Psoas muscle (tissue), 8 donors: ENCODE results near the gene DYNLRB1. TPM values are rescaled to one million over a fixed set of nuclear protein-coding genes. Genes with fewer than 3 reads are reported as not detected.

Experiments used
- ATAC-seq, 4 donors: fragments of 200-7000 bp; cut with Tn5 transposase; one replicate each; pipeline ENCODE4 v1.9.1; 2020; ENCODE audit warnings: moderate library complexity in 3 of 4, mild to moderate bottlenecking in 2 of 4
- DNase-seq, 2 donors: peaks; one replicate each; pipeline ENCODE4 v3.0.0-alpha.2; 2020
- H3K27ac ChIP-seq: fragments of 200-600 bp; one replicate; pipeline ENCODE4 v1.8.0; 2022
- H3K27me3 ChIP-seq, 3 donors: fragments of 200-600 bp in 1 of 3; one replicate each; pipeline versions ENCODE4 v1.6.1 to v1.8.0; 2013 to 2022; ENCODE audit warnings: low read length in 2 of 3, mild to moderate bottlenecking in 2 of 3, moderate library complexity in 1 of 3; ENCODE audit not compliant: insufficient read depth in 3 of 3
- H3K36me3 ChIP-seq, 2 donors: fragments of 200-600 bp in 1 of 2; one replicate each; pipeline versions ENCODE4 v1.6.1 to v1.8.0; 2013 to 2022; ENCODE audit warnings: low read depth in 1 of 2, mild to moderate bottlenecking in 1 of 2, moderate library complexity in 1 of 2; ENCODE audit not compliant: insufficient read depth in 1 of 2
- H3K4me1 ChIP-seq: fragments of 200-600 bp; one replicate; pipeline ENCODE4 v1.8.0; 2022
- H3K4me3 ChIP-seq: fragments of 200-600 bp; one replicate; pipeline ENCODE4 v1.8.0; 2022; ENCODE audit warnings: mild to moderate bottlenecking
- H3K9me3 ChIP-seq: fragments of 200-600 bp; one replicate; pipeline ENCODE4 v1.8.0; 2022
- CTCF ChIP-seq: fragments of 200-600 bp; IDR thresholded peaks from one replicate; pipeline ENCODE4 v1.8.0; 2022; ENCODE audit warnings: antibody characterized with exemption
- WGBS, 3 donors: extraction: QIAGEN DNeasy Blood & Tissue Kit; methylation state at CpG; one replicate each; pipeline versions ENCODE4 v1.1.6 to v1.1.7; 2013; 5-methylcytosine and 5-hydroxymethylcytosine counted together
- intact Hi-C, 2 donors: fragments of 100-400 bp; cut with DNase I; formaldehyde crosslinking; loops; one replicate each; pipeline versions ENCODE4 v1.11.0 to v1.14.2; 2022
- polyA plus RNA-seq, 3 donors: library from polyadenylated mRNA; stranded (reverse); fragments of 200-250 nt; gene quantifications; one replicate each; pipeline ENCODE4 v1.2.3, GENCODE V29; 2013
- total RNA-seq, 4 donors: library from RNA; stranded (reverse); fragmentation: NEBNext Ultra II Directional in 2 of 4; extraction: Animal tissue kit (Norgen Biotek cat#: 25700) in 2 of 4; gene quantifications; one replicate each; pipeline versions ENCODE4 v1.2.1 to v1.2.4, GENCODE V29; 2021 to 2023
- donor health status: healthy with polysubstance abuse.
- donor health status: DM: no; HTN: no; CAD: no; lungs with moderate emphysema.
- donor health status: Bipolar disorder and iron deficiency.
- donor health status: healthy.
- donor health status: DM: yes; HTN: yes; CAD: no.
- donor health status: DM: no; HTN: no; CAD: no.
- donor health status: DM: no; HTN: no; CAD: no.
- donor health status: DM: yes; HTN: yes; CAD: no.

Gene DYNLRB1
- total and polyA plus RNA-seq, 7 donors = 93.2 to 179 (median 119) TPM

DNA sequence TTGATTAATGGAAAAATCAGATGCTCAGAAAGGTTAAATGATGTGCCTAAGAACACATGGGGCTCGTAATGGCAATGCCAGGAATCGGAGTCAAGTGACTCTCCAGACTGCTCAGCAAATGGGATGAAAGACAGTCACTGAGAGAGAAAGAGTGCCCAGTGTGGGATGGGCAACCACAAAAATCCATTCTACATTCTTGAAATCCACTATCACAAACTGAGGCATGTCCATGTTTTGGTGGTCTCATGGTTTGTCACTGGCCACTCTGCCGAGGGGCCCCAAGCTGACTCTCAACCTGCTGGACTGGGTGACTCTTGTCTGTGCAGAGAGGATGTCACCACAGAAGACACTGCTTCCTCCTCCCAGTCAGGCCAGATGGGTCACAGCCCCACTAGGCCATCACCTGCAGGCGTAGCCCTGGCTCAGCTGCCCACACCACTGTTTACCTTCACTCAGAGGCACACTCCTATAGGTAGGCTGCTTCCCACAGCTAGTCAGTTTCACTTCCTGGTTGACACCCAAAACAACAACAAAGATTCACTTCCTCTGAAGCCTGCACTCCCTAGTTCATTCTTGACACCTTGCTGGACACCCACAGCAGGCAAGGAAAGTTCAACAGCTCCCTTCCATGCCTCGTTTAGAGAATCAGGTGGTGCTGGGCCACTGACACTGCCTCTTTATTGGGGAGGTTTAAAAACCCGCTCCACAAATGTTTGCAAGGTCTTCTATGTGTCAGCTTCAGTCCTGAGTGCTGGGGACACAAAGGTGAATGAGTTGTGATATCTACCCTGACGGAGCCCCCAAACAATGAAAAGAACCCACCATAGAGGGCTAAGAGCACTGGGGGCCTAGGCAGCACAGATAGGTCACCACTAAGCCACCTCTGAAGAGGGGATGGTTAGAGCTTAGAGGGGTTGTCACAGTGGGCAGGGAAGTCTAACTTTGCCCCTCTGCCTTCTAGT, 64.0 kb downstream of the DYNLRB1 start:
- ATAC-seq = no peak
- Histone ChIP-seq H3K36me3 (peaks cover 3 to 30% of the 10 kb centered on the region in 2 donors), H3K27ac (no peak overlapping the region), H3K4me3 (no peak overlapping the region), H3K9me3 (no peaks in the 10 kb centered on the region), H3K4me1 (peaks cover 28% of the 10 kb centered on the region), H3K27me3 (no peaks in the 10 kb centered on the region)
- no peak for TF ChIP-seq CTCF
- no peak for DNase-seq
- WGBS, 3 donors = 88 to 96% (median 93%) methylated on average over 7 of the region's 7 CpGs
- intact Hi-C loops = loop anchor here (2.0 to 10.0 kb wide), 5 partner anchors 127 to 192 kb away; no protein-coding TSS in a partner anchor

DNA sequence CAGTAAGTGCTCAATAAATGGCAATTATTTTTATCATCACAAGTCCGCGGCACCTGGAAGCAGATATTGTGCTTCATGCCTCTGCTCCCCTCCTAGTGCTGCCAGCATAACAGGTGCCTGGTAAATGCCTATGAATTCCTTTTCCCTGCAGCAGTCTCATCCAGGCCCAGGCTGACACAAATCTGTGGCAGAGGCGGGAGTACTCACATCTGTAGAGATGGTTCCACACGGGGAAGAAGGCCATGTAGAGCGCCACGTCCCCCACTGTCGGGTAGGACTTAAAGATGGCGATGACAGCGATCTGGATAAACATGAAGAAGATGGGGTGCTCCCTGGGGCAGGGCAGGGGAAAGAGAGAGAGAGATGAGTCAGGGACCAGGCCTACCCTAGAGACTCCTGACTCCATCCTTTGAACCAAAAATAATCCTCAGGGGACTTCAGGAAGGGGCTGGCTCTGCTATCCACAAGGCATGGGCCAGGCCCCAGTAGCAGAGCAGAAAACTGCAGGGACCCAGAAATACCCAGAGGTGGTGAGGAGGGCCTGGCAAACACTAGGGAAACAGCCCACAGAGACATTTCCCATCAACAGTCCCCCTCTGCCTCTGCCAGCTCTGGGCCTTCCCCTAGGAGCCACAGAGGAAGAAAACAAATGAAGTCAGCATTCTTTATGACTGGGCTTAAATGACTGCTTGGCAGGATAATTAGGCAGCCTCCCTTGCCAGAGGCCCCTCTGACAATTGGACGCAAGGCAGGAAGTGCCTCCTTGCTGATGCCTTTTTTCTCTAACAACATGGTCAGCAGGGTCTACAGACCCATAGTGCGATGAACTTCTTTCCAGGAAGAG, 65.3 kb downstream of the DYNLRB1 start:
- DNase-seq = no peak
- peaks cover 3 to 43% of the 10 kb centered on the region in 2 donors for H3K36me3 ChIP-seq

DNA sequence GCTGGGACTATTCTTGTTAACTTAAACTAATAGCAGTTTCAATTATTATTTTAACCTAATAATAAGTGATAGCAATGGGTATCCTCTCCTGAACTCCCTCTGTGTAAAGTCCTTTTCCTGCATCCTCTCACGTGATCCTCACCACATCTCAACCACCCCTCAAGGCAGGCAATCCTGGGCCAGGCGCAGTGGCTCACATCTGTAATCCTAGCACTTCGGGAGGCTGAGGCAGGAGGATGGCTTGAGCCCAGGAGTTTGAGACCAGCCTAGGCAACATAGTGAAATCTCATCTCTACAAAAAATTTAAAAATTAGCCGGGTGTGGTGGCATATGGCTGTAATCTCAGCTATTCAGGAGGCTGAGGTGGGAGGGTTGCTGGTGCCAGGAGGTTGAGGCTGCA, 66.0 kb downstream of the DYNLRB1 start:
- Histone ChIP-seq H3K27me3 (no peaks in the 10 kb centered on the region), H3K27ac (peak overlapping the region; percentile 19), H3K4me1 (peaks cover 28% of the 10 kb centered on the region), H3K4me3 (no peak overlapping the region), H3K9me3 (no peaks in the 10 kb centered on the region), H3K36me3 (peaks cover 3 to 47% of the 10 kb centered on the region in 2 donors)
- TF ChIP-seq CTCF = no peak
- 78 to 80% (median 78%) methylated on average over 4 of the region's 4 CpGs for WGBS, 3 donors
- ATAC-seq = no peak
- DNase-seq = no peak
- intact Hi-C loops = loop anchor here in 1 of 2 donors (5.0 kb wide), 1 partner anchor 190 kb away; no protein-coding TSS in a partner anchor

More for the DNA sequence above, 65.3 kb downstream of the DYNLRB1 start:
- intact Hi-C loops = loop anchor here (2.0 to 5.0 kb wide), 3 partner anchors 125 to 191 kb away; no protein-coding TSS in a partner anchor
- peaks cover 28% of the 10 kb centered on the region for H3K4me1 ChIP-seq
- peak overlapping the region; percentile 19 for H3K27ac ChIP-seq
- ATAC-seq = no peak
- no peaks in the 10 kb centered on the region for H3K27me3 ChIP-seq
- 77 to 83% (median 79%) methylated on average over 11 of the region's 11 CpGs for WGBS, 3 donors
- TF ChIP-seq CTCF = no peak
- no peaks in the 10 kb centered on the region for H3K9me3 ChIP-seq
- no peak overlapping the region for H3K4me3 ChIP-seq

- Histone ChIP-seq H3K36me3 (peaks cover 3 to 49% of the 10 kb centered on the region in 2 donors), H3K9me3 (no peaks in the 10 kb centered on the region), H3K27ac (peak overlapping the region; percentile 54), H3K27me3 (no peaks in the 10 kb centered on the region), H3K4me1 (peaks cover 28% of the 10 kb centered on the region), H3K4me3 (no peak overlapping the region)
- ATAC-seq (no peak), DNase-seq (no peak)
- no peak for TF ChIP-seq CTCF
- intact Hi-C loops = loop anchor here in 1 of 2 donors (5.0 kb wide), 1 partner anchor 189 kb away; no protein-coding TSS in a partner anchor
- 88 to 95% (median 89%) methylated on average over 4 of the region's 4 CpGs for WGBS, 3 donors
Observed at GRCh38 chr20:34582911-34583310, 66.7 kb downstream of the DYNLRB1 start.
